Ishikawa (cell line): ENCODE results near the gene CCDC88C.

Experiments used
- CEBPB ChIP-seq: IDR thresholded peaks from 2 replicates; pipeline ENCODE4 v1.6.1; 2012
- CREB1 ChIP-seq: IDR thresholded peaks from 2 replicates; pipeline ENCODE4 v1.6.1; 2012; ENCODE audit warnings: low read depth
- EGR1 ChIP-seq: IDR thresholded peaks from 2 replicates; pipeline ENCODE4 v1.6.1; 2012
- EP300 ChIP-seq: IDR thresholded peaks from 2 replicates; pipeline ENCODE4 v1.6.1; 2012; ENCODE audit warnings: borderline replicate concordance
- FOXM1 ChIP-seq: IDR thresholded peaks from 2 replicates; pipeline ENCODE4 v1.6.1; 2012; ENCODE audit warnings: low read depth, borderline replicate concordance
- MAX ChIP-seq: IDR thresholded peaks from 2 replicates; pipeline ENCODE4 v1.6.1; 2012
- NFIC ChIP-seq: IDR thresholded peaks from 2 replicates; pipeline ENCODE4 v1.6.1; 2012
- RAD21 ChIP-seq: IDR thresholded peaks from 2 replicates; pipeline ENCODE4 v1.6.1; 2012; ENCODE audit warnings: low read depth
- REST ChIP-seq: IDR thresholded peaks from 2 replicates; pipeline ENCODE4 v1.6.1; 2012; ENCODE audit warnings: low read depth, mild to moderate bottlenecking
- TAF1 ChIP-seq: IDR thresholded peaks from 2 replicates; pipeline ENCODE4 v1.6.1; 2012; ENCODE audit warnings: low read depth, mild to moderate bottlenecking
- TCF12 ChIP-seq: IDR thresholded peaks from 2 replicates; pipeline ENCODE4 v1.6.1; 2012; ENCODE audit warnings: low read depth
- USF1 ChIP-seq: IDR thresholded peaks from 2 replicates; pipeline ENCODE4 v1.6.1; 2012
- YY1 ChIP-seq: IDR thresholded peaks from 2 replicates; pipeline ENCODE4 v1.6.1; 2012; ENCODE audit warnings: low read depth

- TF ChIP-seq USF1 (no peak), RAD21 (no peak), NFIC (no peak), EP300 (no peak), TAF1 (no peak), REST (no peak), EGR1 (no peak), YY1 (no peak), CREB1 (no peak), TCF12 (no peak), MAX (no peak), FOXM1 (no peak), CEBPB (no peak)
Observed at GRCh38 chr14:91419451-91419850, 1.8 kb upstream of the CCDC88C start.
